Urothelium cell line (cell line): ENCODE data around the gene ADAMTS13.
"Not testable (repeated sequence)": the region's sequence is repeated elsewhere in the genome, so short reads cannot be mapped to it uniquely, and the experiment has no call there.

Experiments used
- DNase-seq: peaks from one replicate; pipeline ENCODE4 v3.0.0; 2011; ENCODE audit warnings: low spot score, mixed read lengths
- FAIRE-seq: peaks from 2 replicates; lab custom pipeline; 2011; peaks lifted over from hg19 to GRCh38; lab: Jason Lieb, UNC

Gene ADAMTS13

DNA sequence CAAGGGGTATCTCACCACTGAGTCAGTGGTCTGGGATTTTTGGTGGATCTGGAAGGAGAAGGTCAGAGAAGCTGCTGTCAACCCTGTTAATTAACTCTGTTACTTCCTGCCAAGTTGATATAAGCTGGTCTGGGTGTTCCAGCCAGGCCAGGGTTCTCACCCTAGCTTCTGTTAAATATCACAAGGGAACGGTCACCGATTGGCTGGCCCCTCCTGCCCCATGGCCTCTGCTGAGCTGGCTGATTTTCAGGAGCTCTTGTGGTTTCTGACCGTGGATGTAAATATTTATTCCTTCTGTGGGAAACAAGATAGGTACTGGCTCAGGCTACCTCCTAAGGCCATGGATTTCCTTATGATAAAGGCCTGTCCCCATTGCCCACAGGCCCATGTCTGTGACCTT, 1.0 kb downstream of the ADAMTS13 start:
- DNase-seq (no peak), FAIRE-seq (no peak)

DNA sequence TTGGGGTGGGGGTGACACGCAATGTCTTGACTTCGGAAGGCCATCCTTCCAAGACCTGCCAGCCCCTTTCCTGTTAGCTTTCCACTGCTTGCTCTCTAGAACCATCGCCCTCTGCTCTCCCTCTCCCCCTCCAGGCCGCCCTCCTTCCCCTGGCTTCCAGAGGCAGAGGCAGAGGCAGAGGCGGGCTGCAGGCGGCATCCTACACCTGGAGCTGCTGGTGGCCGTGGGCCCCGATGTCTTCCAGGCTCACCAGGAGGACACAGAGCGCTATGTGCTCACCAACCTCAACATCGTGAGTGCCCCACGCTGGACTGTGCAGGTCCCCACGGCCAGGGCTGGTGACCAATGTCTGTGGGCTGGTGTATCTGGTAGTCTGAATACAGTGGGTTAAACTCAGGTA, 2.0 kb downstream of the ADAMTS13 start:
- FAIRE-seq: no peak

GRCh38 chr9:133425049-133425632, 3.0 kb downstream of the ADAMTS13 start:
- FAIRE-seq (no peak), DNase-seq (no peak)

More for the DNA sequence above, 2.0 kb downstream of the ADAMTS13 start:
- DNase-seq: no peak

- no peak for DNase-seq
- no peak for FAIRE-seq
These were observed 3.8 kb downstream of the ADAMTS13 start for GRCh38 chr9:133426011-133426410.

GRCh38 chr9:133427658-133428348, 5.6 kb downstream of the ADAMTS13 start:
- FAIRE-seq: peak; percentile 20
- DNase-seq: no peak

DNA sequence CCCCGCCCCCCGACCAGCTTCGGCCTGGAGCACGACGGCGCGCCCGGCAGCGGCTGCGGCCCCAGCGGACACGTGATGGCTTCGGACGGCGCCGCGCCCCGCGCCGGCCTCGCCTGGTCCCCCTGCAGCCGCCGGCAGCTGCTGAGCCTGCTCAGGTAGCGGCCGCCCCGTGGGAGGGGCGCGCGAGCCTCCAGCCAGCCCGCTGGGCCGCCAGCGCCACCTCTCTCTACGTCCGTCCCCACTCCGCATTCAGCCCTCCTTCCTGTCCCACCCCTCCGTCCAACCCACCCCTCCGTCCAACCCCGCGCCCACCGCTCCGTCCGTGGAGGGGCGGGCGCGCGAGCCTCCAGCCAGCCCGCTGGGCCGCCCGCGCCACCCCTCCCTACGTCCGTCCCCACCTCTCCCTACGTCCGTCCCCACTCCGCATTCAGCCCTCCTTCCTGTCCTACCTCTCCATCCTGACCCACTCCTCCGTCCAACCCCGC, 6.5 kb downstream of the ADAMTS13 start:
- FAIRE-seq: peak; percentile 70
- peak; percentile 82 for DNase-seq

- FAIRE-seq (no peak), DNase-seq (no peak)
These were observed 7.0 kb downstream of the ADAMTS13 start for GRCh38 chr9:133429214-133429613.

DNA sequence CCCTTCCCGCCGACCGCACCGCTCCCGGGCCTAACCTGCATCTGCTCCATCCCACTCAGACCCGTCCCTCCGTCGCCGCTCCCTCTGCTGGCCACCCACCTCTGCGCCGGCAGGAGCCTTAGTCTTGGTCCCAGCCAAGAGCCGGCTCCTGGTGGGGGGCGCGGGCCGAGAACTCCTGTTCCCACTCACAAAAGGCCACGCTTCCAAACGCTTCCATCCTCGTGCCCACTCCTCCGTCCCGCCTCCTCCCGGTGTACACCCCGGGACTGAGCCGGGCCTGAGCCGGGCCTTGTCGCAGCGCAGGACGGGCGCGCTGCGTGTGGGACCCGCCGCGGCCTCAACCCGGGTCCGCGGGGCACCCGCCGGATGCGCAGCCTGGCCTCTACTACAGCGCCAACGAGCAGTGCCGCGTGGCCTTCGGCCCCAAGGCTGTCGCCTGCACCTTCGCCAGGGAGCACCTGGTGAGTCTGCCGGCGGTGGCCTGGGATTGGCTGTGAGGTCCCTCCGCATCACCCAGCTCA, 7.5 kb downstream of the ADAMTS13 start:
- DNase-seq (peak; percentile 46), FAIRE-seq (peak; percentile 40)

DNA sequence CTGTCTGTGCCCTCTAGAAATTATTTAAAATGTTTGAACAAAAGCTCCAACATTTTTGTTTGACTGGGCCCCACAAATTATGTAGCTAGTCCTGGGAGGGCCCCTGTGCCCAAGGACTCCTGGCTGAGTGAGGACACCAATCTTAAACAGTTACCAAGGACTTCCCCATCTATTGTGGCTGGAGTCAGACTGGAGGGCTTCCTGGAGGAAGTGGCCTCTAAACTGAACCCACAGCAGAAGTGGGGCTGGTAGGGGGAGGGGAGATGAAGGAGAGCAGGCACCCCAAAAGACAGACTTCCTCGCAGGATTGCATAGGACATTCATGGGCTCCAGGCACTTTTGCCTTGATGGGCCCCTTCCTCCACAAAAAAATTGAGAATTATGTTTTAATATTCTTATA, 8.1 kb downstream of the ADAMTS13 start:
- no peak for FAIRE-seq

GRCh38 chr9:133433351-133433843, 11.2 kb downstream of the ADAMTS13 start:
- FAIRE-seq (no peak), DNase-seq (no peak)

More for the DNA sequence above, 8.1 kb downstream of the ADAMTS13 start:
- DNase-seq: no peak

- DNase-seq (no peak), FAIRE-seq (no peak)
These were observed 14.5 kb downstream of the ADAMTS13 start for GRCh38 chr9:133436681-133437080.

DNA sequence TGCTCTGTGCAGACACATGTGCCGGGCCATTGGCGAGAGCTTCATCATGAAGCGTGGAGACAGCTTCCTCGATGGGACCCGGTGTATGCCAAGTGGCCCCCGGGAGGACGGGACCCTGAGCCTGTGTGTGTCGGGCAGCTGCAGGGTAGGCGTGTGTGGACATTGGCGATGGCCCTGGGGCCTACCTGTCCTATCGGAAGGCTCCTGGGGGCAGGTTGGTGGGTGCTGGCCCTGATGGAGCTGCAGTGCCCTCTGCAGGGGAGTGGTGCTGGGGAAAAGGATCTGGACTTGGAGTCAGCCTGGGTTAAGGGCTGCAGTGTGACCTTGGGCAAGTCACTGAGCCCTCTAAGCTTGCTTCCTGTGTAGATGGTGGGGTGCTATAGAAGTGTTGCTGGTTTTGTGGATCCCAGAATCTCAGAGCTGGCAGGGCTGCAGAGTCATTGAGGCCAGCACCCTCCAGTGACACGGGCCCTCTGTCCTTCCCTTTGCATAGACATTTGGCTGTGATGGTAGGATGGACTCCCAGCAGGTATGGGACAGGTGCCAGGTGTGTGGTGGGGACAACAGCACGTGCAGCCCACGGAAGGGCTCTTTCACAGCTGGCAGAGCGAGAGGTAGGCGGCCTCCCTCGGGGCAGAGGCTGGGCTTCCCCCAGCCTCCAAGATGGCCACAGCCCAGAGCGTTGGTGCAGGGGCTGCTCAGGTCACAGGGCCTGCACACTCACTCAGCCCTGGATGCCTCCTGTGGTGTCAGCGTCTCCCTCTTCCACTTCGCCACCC, 15.8 kb downstream of the ADAMTS13 start:
- no peak for DNase-seq
- FAIRE-seq: no peak

DNA sequence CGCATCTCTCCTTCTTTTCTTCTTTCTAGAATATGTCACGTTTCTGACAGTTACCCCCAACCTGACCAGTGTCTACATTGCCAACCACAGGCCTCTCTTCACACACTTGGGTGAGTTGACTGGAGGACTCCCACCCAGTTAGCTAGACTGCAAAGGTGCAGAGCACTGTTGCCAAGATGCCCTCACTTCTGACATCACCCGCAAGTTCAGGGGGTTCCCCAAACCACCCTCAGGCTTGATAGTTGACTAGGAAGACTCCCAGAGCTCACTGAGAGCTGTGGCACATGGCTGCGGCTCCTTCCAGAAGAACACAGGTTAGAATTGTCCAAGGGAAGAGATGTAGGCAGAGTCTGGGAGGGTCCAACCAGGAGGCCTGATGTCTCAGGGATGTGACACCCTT, 17.2 kb downstream of the ADAMTS13 start:
- DNase-seq (no peak), FAIRE-seq (no peak)

- FAIRE-seq (no peak), DNase-seq (no peak)
These were observed 18.7 kb downstream of the ADAMTS13 start for GRCh38 chr9:133440874-133441273.

DNA sequence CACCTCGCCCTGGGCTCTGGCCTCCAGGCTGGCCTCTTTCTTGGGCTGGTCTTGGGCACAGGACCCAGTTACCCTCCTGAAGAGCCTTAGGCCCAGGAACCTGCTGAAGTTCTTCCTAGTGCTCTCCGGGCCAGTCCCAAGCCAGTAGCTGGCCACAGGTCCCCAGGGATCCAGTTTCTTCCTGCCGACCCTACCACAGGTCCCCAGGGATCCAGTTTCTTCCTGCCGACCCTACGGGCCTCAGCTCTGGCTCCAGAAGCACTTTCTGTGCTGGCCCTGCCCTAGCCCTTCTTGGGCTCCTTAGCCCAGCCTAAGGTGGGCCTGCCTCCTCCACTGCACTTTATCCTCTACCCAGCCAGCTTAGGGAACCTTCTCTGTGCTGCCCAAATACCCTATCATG, 19.4 kb downstream of the ADAMTS13 start:
- DNase-seq (no peak), FAIRE-seq (no peak)

DNA sequence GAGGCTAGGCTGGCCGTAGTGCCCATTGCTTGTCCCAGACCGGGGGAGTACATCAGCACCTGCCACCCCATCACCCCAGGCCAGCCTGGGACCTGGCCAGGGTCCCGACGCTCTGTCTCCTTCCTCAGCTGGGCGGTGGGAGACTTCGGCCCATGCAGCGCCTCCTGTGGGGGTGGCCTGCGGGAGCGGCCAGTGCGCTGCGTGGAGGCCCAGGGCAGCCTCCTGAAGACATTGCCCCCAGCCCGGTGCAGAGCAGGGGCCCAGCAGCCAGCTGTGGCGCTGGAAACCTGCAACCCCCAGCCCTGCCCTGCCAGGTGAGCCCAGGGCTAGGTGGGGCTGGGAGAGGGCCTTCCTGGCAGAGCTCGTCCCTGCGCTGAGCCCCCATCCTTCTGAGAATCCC, 21.1 kb downstream of the ADAMTS13 start:
- DNase-seq (no peak), FAIRE-seq (no peak)

DNA sequence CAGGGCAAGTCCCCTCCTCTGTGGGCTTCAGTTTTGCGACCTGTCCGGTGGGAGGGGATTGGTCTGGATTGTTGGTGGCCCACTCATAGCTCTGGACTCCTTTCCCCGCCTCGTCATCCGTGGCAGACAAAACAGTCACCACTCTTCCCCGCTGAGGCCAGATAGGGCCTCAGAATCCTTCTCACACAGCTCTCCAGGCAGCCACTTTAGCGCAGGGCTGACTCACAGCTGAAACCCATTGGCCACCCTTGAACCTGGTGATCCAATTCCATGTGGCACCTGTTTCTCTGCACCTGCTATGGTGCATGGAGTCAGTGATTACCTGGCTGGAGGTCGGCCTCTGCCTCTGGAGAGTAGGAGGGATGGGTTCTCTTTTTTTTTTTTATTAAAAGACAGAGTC, 21.8 kb downstream of the ADAMTS13 start:
- DNase-seq (no peak), FAIRE-seq (no peak)

- DNase-seq: no peak
- no peak for FAIRE-seq
These were observed 23.3 kb downstream of the ADAMTS13 start for GRCh38 chr9:133445293-133445969.

- DNase-seq: no peak
- no peak for FAIRE-seq
These were observed 26.4 kb downstream of the ADAMTS13 start for GRCh38 chr9:133448487-133448972.

DNA sequence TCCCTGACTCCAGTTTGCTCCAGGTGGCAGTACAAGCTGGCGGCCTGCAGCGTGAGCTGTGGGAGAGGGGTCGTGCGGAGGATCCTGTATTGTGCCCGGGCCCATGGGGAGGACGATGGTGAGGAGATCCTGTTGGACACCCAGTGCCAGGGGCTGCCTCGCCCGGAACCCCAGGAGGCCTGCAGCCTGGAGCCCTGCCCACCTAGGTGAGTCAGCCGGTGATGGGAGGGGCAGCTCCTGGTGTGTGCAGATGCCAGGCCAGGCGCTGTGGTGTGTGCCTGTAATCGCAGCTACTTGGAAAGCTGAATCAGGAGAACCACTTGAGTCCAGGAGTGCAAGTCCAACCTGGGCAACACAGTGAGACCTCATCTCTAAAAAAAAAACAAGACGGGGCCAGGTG, 27.6 kb downstream of the ADAMTS13 start:
- DNase-seq (peak; percentile 78), FAIRE-seq (peak; percentile 62)

GRCh38 chr9:133451865-133452264, 29.7 kb downstream of the ADAMTS13 start:
- not testable (repeated sequence) for FAIRE-seq, DNase-seq
